Measurements from ENCODE around the gene DOK7.

The DOK7 gene

GRCh38 chr4:3463556-3464348, 646 bp downstream of the DOK7 start:
- no peak for DNase-seq (ENCODE audit: low spot score)

DNA sequence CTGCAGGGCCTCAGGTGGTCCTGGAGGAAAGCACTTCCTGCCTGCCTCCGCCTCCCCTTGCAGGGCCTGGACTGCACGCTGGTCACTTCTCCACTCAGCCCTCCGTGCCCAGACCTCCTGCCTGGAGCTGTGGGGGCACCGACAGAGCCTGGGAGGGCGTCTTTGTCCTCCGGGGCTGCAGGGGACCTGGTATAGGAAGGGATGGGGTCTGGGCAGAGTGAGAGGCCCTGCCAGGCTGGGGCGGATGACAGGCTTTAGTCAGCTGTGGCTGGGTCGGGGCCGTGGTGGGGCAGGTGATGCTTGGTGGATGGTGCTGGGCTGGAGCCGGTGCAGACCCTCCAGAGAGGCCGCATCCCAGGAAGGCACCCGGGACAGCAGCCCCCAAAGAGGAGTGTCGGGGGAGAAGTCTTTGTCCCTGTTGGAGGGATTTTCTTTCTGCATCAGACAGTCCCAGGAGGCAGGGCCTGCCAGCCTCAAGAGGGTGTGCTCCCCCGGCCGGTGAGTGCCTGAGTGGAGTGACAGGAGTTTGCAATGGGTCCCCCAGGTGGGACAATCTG, 1.3 kb downstream of the DOK7 start:
- DNase-seq (ENCODE audit: low spot score) = no peak

DNA sequence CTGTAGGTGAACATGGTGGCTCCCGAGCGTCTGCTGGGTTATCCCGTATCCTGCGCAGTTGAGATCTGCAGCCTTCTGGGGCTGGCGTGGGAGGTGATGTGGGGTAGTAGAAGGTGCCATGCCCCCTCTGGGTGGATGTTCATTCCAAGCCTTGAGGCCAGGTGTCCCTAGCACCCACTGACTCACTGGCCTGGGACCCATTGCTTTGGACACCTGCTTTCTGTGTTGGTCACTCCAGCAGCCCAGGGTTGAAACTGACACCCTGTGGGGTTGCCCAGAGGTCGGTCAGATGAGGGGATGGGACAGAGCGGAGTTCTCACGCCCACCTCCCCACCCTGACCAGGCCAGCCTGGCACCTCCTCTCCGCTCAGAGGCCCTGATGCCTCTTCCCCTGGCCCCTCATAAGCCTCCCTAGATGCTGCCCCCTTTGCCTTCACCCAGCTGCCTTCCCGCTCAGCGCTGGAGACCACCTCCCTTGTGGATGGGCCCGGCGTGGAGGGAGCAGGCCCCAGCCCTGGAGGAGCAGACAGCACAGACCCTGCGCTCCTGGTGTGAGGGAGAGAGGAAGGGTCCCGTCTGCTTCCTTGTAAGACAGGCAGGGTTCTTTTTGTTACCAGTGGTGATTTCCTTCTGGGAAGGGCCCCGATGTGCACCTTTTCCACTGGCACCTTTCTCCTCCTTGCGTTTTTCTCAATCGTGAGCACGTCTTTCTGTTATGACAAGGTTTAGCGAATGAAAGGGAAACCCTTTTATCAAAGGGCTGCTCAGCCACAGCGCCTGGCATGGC, 2.0 kb downstream of the DOK7 start:
- DNase-seq (ENCODE audit: low spot score) = no peak

GRCh38 chr4:3465698-3466671, 2.9 kb downstream of the DOK7 start:
- no peak for DNase-seq (ENCODE audit: low spot score)

- DNase-seq (ENCODE audit: low spot score) = no peak
Observed at GRCh38 chr4:3466691-3467600, 3.8 kb downstream of the DOK7 start.

DNA sequence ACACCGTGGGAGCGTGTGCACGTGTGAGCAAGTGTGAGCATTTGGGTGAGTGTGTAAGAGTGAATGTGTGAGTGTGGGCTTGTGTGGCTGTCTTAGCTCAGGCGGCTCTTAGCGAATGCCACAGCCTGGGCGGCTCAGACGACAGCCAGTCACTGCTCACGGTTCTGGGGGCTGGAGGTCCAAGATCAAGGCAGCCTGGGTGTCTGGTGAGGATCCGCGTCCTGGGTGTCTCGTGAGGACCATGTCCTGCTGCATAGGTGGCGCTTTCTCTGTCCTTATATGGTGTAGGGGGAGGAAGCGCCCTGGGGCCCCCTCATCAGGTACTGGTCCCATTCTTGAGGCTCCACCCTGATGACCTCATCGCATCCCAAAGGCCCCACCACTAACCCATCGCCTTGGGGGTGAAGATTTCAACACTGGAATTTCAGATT, 4.5 kb downstream of the DOK7 start:
- no peak for DNase-seq (ENCODE audit: low spot score)

DNA sequence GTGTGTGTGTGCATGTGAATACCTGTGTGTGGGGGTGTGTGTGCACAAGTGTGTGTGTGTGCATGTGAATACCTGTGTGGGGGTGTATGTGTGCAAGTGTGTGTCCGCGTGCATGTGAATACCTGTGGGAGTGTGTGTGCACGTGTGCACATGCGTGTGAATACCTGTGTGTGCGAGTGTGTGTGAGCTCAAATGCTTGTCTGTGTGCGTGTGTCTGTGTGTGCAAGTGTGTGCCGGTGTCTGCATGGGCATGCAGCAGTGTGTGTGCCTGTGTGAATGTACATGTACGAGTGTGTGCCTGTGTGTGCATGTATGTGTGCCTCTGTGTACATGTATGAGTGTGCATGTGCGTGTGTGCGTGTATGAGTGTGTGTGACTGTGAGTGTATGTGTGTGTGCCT, 5.0 kb downstream of the DOK7 start:
- no peak for DNase-seq (ENCODE audit: low spot score)

DNA sequence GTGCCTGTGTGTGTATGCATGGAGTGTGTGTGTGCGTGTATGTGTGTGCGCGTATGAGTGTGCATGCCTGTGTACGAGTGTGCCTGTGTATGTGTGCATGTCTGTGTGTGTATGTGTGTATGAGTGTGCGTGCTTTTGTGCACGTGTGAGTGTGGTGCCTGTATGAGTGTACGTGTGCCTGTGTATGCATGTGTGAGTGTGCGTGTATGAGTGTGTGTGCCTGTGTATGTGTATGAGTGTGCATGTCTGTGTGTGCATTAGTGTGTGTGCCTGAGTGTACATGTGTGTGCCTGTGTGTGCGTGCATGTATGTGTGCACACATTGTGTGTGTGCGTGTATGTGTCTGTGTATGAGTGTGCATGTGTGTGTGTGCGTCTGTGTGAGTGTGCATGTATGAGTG, 5.7 kb downstream of the DOK7 start:
- DNase-seq (ENCODE audit: low spot score) = no peak

GRCh38 chr4:3469386-3470243, 6.5 kb downstream of the DOK7 start:
- DNase-seq (ENCODE audit: low spot score) = no peak

DNA sequence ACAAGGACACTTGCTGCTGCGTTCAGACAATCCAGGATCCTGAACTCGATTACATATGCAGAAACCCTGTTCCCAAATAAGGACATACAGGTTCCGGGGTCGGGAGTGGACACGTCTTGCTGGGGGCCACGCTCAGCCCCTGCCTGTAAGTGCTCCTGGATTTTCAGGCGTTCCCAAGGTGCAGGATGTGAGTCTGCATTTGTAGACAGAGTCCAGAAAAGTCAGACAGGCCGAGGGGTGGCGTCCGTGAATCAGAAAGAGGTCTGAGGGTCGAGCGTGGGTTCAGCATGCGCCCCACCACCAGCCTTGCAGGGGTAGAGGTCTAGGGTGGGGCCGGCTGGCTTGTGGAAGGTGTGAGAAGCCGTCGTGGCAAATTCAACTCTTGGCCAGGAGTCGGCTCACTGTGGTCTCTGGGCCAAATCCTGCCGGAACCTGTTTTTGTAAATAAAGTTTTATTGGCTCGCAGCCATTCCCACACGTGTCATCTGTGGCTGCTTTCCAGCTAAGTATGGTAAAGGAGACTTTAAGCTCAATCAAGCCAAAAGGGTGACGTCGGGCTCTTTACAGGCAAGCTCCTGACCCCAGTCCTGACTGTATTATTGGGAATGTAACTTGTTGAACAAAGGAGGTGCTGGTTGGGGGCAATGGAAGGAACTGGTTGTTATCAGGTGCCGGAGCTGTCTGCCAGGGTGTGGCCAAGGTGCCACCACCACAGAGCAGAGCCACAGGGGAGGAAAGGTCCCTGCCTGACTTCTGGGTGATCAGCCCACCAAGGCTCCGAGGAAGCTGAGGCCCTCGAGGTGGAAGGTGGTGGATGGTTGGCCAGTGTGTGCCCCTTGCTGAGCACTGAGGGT, 7.4 kb downstream of the DOK7 start:
- no peak for DNase-seq (ENCODE audit: low spot score)

- no peak for DNase-seq (ENCODE audit: low spot score)
Observed at GRCh38 chr4:3471098-3471760, 8.1 kb downstream of the DOK7 start.

- DNase-seq (ENCODE audit: low spot score) = no peak
Observed at GRCh38 chr4:3471886-3472285, 8.8 kb downstream of the DOK7 start.

DNA sequence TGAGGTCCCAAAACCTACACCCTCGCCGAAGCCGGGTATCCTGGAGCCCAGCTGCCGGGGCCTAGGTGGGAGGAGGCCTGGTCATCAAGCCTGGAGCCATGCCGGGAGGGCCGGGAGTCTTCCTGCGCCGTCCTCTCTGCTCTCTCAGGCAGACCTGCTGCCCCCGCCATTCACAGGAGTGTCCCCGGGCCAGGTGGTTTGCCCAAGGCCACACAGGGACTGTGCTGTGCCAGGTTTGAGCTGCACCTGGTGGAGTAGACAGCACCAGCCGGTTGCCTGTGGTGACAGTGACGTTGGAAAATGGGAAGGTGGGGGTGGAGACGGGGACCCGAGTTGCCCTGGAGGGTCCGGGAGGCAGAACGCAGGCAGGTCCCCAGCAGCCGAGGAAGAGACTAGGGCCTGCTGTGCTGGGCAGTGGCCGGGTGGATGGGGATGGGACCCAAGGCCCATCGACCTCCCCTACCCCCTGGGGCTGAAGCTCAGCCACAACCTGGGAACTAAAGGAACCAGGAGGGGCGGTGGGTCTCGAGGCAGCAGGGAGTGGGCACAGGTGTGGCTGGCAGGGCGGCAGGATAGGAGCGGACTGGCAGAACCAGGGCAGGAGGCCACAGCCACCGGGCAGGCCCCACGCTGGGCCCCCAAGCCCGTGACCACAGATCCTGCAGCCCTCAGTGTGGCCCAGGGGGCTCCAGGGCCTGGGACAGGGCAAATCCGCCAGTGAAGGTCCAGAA, 9.5 kb downstream of the DOK7 start:
- no peak for DNase-seq (ENCODE audit: low spot score)

DNA sequence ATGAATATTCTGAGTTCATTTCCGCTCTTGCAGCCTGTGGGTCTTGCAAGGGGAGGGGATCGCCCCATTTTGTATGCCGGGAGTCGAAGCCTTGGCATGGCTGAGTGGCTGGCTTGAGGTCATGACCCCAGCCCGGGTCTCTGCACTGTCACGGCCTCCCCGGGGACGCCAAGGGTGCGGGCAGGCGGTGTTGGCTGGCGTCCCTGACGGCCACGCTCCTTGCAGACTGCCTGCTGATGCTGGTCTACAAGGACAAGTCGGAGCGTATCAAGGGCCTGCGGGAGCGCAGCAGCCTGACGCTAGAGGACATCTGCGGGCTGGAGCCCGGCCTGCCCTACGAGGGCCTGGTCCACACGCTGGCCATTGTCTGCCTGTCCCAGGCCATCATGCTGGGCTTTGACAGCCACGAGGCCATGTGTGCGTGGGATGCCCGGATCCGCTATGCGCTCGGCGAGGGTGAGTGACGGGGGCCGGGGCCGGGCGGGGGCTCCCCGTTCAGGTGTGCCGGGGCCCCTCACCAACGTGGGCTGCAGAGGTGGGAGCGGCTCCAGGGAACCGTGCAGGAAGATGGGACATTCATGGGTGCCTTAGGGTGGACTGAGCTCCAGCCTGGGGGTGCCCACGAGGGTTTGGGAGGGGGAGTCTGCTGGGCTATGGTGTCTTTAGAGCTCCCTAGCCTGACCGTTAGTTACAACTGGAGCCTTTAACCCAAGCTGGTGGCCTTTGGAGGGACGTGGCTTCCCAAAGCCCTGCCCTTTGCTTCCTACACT, 10.3 kb downstream of the DOK7 start:
- no peak for DNase-seq (ENCODE audit: low spot score)

DNA sequence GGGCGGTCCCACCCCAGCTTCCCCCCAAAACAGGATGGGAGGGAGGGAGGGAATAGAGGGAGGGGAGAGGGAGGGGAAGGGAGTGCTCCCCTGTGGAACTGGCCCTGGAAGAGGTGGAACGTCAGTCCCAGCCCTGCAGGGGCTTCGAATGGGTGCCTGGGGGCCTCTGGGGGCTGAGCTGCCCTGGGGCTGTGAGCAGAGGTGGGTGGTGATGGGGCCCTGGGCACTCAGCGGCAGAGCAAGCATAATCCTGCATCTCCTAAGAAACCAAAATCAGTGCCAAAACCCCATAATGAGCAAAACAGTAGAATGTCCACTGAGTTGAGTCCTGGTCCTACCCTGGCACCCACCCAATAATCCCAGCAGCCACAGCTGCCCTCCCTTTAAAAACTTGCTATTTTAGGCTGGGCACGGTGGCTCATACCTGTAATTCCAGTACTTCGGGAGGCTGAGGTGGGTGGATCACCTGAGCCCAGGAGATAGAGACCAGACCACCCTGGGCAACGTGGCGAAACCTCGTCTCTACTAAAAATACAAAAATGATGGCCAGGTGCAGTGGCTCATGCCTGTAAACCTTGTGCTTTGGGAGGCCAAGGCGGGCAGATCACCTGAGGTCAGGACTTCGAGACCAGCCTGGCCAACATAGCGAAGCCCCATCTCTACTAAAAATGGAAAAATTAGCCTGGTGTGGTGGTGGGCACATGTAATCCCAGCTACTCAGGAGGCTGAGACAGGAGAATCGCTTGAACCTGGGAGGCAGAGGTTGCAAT, 11.1 kb downstream of the DOK7 start:
- DNase-seq (ENCODE audit: low spot score) = no peak

DNA sequence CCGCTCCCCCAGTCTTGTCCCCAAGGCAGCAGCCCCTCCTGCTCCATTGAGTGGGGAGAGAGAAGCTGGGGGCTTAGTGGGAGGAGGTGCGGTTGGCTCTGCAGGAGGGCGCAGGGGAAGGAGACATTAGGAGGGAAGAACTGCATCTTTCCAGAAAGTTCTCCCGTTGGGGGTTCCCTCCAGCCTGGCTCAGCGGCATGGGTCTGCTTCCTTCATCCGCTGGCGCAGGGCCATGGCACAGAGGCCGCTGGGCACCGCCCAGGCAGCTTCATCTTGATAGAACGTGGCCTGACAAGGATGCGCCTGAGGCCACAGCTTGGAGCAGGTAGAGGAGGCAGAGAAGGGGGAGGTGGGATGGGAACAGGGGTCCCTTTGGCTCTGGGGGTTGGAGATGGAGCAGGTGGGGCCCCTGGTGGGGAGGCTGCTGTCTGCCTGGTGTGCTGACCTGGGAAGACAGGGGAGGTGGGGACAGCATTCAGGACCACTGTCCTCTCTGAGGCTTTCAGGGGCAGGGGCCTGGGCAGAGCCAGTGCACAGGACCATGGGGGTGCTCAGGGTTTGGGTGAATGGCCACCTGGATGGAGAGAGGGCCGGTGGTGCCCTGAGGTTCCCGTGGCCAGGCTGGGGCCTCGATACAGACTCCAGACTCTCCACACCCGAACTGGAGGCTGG, 12.1 kb downstream of the DOK7 start:
- no peak for DNase-seq (ENCODE audit: low spot score)

Measured in hematopoietic multipotent progenitor cell treated with erythropoietin and hydrocortisone succinate and interleukin-3 and kit ligand, for 15 days (in vitro differentiated cells).